HG03571 (cell line): ENCODE data around the gene CYP4F3.
"Not testable (repeated sequence)": the region's sequence is repeated elsewhere in the genome, so short reads cannot be mapped to it uniquely, and the experiment has no call there.

Experiments
- ATAC-seq: cut with Tn5 transposase; IDR thresholded peaks from one replicate; pipeline ENCODE4 v1.9.1; 2021; ENCODE audit not compliant: unreplicated experiment

CYP4F3 gene

GRCh38 chr19:15666186-15666585, 25.5 kb downstream of the CYP4F3 start:
- no peak for ATAC-seq

- ATAC-seq, result no peak
Observed at GRCh38 chr19:15666883-15667282, 26.2 kb downstream of the CYP4F3 start.

- ATAC-seq, result no peak
Observed at GRCh38 chr19:15669440-15669839, 28.7 kb downstream of the CYP4F3 start.

GRCh38 chr19:15669891-15670290, 29.2 kb downstream of the CYP4F3 start:
- ATAC-seq, result no peak

GRCh38 chr19:15671237-15671821, 30.6 kb downstream of the CYP4F3 start:
- no peak for ATAC-seq

GRCh38 chr19:15671891-15672579, 31.3 kb downstream of the CYP4F3 start:
- ATAC-seq, result no peak

GRCh38 chr19:15672580-15673175, 32.0 kb downstream of the CYP4F3 start, which contains the start of gene CYP4F12:
Gene CYP4F12 (plus strand): TSS chr19:15673087. CDS start chr19:15673530, 443 bp downstream.
- no peak for ATAC-seq

GRCh38 chr19:15673176-15673654, 32.5 kb downstream of the CYP4F3 start:
- ATAC-seq, result no peak

GRCh38 chr19:15675560-15675959, 34.9 kb downstream of the CYP4F3 start:
- ATAC-seq, result no peak

- ATAC-seq, result no peak
Observed at GRCh38 chr19:15679089-15679488, 38.4 kb downstream of the CYP4F3 start.

- not testable (repeated sequence) for ATAC-seq
Observed at GRCh38 chr19:15679865-15680264, 39.2 kb downstream of the CYP4F3 start.

GRCh38 chr19:15680478-15681322, 40.0 kb downstream of the CYP4F3 start:
- ATAC-seq, result no peak

GRCh38 chr19:15683411-15683810, 42.7 kb downstream of the CYP4F3 start:
- ATAC-seq, result no peak

GRCh38 chr19:15684828-15685227, 44.1 kb downstream of the CYP4F3 start:
- ATAC-seq, result no peak

- ATAC-seq, result no peak
Observed at GRCh38 chr19:15696654-15697194, 56.0 kb downstream of the CYP4F3 start.

GRCh38 chr19:15701757-15702533, 61.2 kb downstream of the CYP4F3 start:
- no peak for ATAC-seq

GRCh38 chr19:15702534-15702930, 61.8 kb downstream of the CYP4F3 start:
- no peak for ATAC-seq
